Measurements from ENCODE around the gene RPTOR. TPM values are rescaled to one million over a fixed set of nuclear protein-coding genes. Genes with fewer than 3 reads are reported as not detected.

The RPTOR gene
- polyA plus RNA-seq, 1 of the 3 experiments (the other 2 are of a cell fraction) = 14.9 TPM

- TF ChIP-seq TEAD4 (IDR thresholded peaks at IDR 0.05; ENCODE audit: borderline replicate concordance, insufficient read depth) (no peak), SIN3A (IDR thresholded peaks at IDR 0.05; ENCODE audit: borderline replicate concordance, low read depth, low read length) (no peak), MXI1 (IDR thresholded peaks at IDR 0.05; ENCODE audit: low read depth, low read length) (no peak)
- no peaks in the 10 kb centered on the region for H3K9me3 ChIP-seq
- H3K9me2 ChIP-seq = no peaks in the 10 kb centered on the region
- POLR2A ChIA-PET = no interaction called here
- no peak overlapping the region for H3K9ac ChIP-seq
- 91% methylated on average over 21 of the region's 21 CpGs for WGBS (ENCODE audit: low lambda C conversion rate)
- no peak for DNase-seq
- H3K27me3 ChIP-seq (ENCODE audit: insufficient read depth) = no peaks in the 10 kb centered on the region
- no peaks in the 10 kb centered on the region for H3F3A ChIP-seq (replicated peaks; ENCODE audit: insufficient read depth)
- H3K79me2 ChIP-seq (ENCODE audit: insufficient read depth) = no peaks in the 10 kb centered on the region
- no peak overlapping the region for H3K4me2 ChIP-seq
- H3K4me3 ChIP-seq (ENCODE audit: low read depth in 2 of 2, low read length in 1 of 2) = no peak overlapping the region
- H3K27ac ChIP-seq (ENCODE audit: low read depth in 2 of 2, low read length in 1 of 2) = no peak overlapping the region
- peaks cover 0 to 36% of the 10 kb centered on the region in 2 experiments; a peak in 2 of 4 replicates for H3K4me1 ChIP-seq (ENCODE audit: control insufficient read depth in 1 of 2, insufficient read depth in 2 of 2, low read depth in 1 of 2, low read length in 1 of 2)
- no peak overlapping the region for H2AFZ ChIP-seq (ENCODE audit: low read depth)
- H4K20me1 ChIP-seq (ENCODE audit: insufficient read depth) = no peaks in the 10 kb centered on the region
- H3K36me3 ChIP-seq (replicated peaks in 1 of 2; ENCODE audit: control insufficient read depth in 1 of 2, insufficient read depth in 2 of 2, low read length in 1 of 2) = peaks cover 0 to 7% of the 10 kb centered on the region in 2 experiments
- CTCF ChIA-PET = interaction anchor here (1.0 to 2.0 kb wide), 5 partner anchors 15 to 195 kb away, joined by 3 to 4 read pairs (median 3); no protein-coding TSS in a partner anchor
These were observed 226.4 kb downstream of the RPTOR start for GRCh38 chr17:80770881-80771611.

- Histone ChIP-seq H3K27me3 (ENCODE audit: insufficient read depth) (no peaks in the 10 kb centered on the region), H3K27ac (ENCODE audit: low read depth in 2 of 2, low read length in 1 of 2) (no peak overlapping the region), H2AFZ (ENCODE audit: low read depth) (no peak overlapping the region), H3K9me2 (no peaks in the 10 kb centered on the region), H3K79me2 (ENCODE audit: insufficient read depth) (no peaks in the 10 kb centered on the region), H4K20me1 (ENCODE audit: insufficient read depth) (no peaks in the 10 kb centered on the region), H3K9me3 (no peaks in the 10 kb centered on the region), H3K36me3 (replicated peaks in 1 of 2; ENCODE audit: control insufficient read depth in 1 of 2, insufficient read depth in 2 of 2, low read length in 1 of 2) (peaks cover 0 to 7% of the 10 kb centered on the region in 2 experiments), H3K4me3 (ENCODE audit: low read depth in 2 of 2, low read length in 1 of 2) (no peak overlapping the region), H3F3A (replicated peaks; ENCODE audit: insufficient read depth) (no peaks in the 10 kb centered on the region), H3K4me1 (ENCODE audit: control insufficient read depth in 1 of 2, insufficient read depth in 2 of 2, low read depth in 1 of 2, low read length in 1 of 2) (peaks cover 0 to 36% of the 10 kb centered on the region in 2 experiments; a peak in 2 of 4 replicates), H3K4me2 (no peak overlapping the region), H3K9ac (no peak overlapping the region)
- ChIA-PET POLR2A (no interaction called here), CTCF (interaction anchor here (1.0 to 2.0 kb wide), 5 partner anchors 16 to 196 kb away, joined by 3 to 4 read pairs (median 3); no protein-coding TSS in a partner anchor)
- no peak for TF ChIP-seq CHD2 (IDR thresholded peaks at IDR 0.05; ENCODE audit: low read length, partially characterized antibody)
- no peak for TF ChIP-seq SMC3 (IDR thresholded peaks at IDR 0.05; ENCODE audit: low read depth, low read length)
- no peak for TF ChIP-seq NRF1 (IDR thresholded peaks at IDR 0.05; ENCODE audit: low read depth, low read length)
- TF ChIP-seq SIN3A (IDR thresholded peaks at IDR 0.05; ENCODE audit: borderline replicate concordance, low read depth, low read length) = no peak
- TF ChIP-seq MAX (IDR thresholded peaks at IDR 0.05; ENCODE audit: low read depth) = no peak
- TF ChIP-seq MEF2A (IDR thresholded peaks at IDR 0.05; ENCODE audit: borderline replicate concordance, low read depth) = no peak
- TF ChIP-seq USF2 (IDR thresholded peaks at IDR 0.05; ENCODE audit: borderline replicate concordance, low read depth, low read length) = no peak
- TF ChIP-seq REST (IDR thresholded peaks at IDR 0.05; ENCODE audit: low read depth, low read length) = no peak
- TF ChIP-seq RCOR1 (IDR thresholded peaks at IDR 0.05; ENCODE audit: low read length) = no peak
- TF ChIP-seq, protein P1, sequence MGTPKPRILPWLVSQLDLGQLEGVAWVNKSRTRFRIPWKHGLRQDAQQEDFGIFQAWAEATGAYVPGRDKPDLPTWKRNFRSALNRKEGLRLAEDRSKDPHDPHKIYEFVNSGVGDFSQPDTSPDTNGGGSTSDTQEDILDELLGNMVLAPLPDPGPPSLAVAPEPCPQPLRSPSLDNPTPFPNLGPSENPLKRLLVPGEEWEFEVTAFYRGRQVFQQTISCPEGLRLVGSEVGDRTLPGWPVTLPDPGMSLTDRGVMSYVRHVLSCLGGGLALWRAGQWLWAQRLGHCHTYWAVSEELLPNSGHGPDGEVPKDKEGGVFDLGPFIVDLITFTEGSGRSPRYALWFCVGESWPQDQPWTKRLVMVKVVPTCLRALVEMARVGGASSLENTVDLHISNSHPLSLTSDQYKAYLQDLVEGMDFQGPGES (IDR thresholded peaks at IDR 0.05; ENCODE audit: low read depth, low read length) = no peak
- TF ChIP-seq TCF12 (IDR thresholded peaks at IDR 0.05) = no peak
- no peak for DNase-seq
- WGBS (ENCODE audit: low lambda C conversion rate) = 82% methylated on average over 11 of the region's 11 CpGs
These were observed 227.0 kb downstream of the RPTOR start for GRCh38 chr17:80771612-80772005.
